Calu3 (cell line): ENCODE data around the gene CFAP20. TPM values are rescaled to one million over a fixed set of nuclear protein-coding genes. Genes with fewer than 3 reads are reported as not detected.
"Not testable (repeated sequence)": the region's sequence is repeated elsewhere in the genome, so short reads cannot be mapped to it uniquely, and the experiment has no call there.

Experiments used
- BruUV-seq: library from RNA; stranded (reverse); fragments of 400-500 nt; replicated peaks from 2 replicates; lab custom pipeline; 2021; lab: Mats Ljungman, UMichigan
- CTCF ChIA-PET: fragments of 300-600 bp; sonication (Branson Sonifier 250); formaldehyde crosslinking; loops from one replicate; lab custom pipeline; 2022; ENCODE audit warnings: antibody characterized with exemption; lab: Charles Lee
- DNase-seq: peaks from one replicate; pipeline ENCODE4 v3.0.0; 2022
- H3K27ac Mint-ChIP-seq: one replicate; pipeline ENCODE4 v1.8.0; 2022; ENCODE audit warnings: mixed read lengths; ENCODE audit not compliant: unreplicated experiment
- H3K27me3 Mint-ChIP-seq: one replicate; pipeline ENCODE4 v1.8.0; 2022; ENCODE audit warnings: mixed read lengths; ENCODE audit not compliant: unreplicated experiment
- H3K36me3 Mint-ChIP-seq: one replicate; pipeline ENCODE4 v1.8.0; 2022; ENCODE audit warnings: mild to moderate bottlenecking, moderate library complexity, mixed read lengths; ENCODE audit not compliant: insufficient read depth, unreplicated experiment
- H3K4me1 Mint-ChIP-seq: one replicate; pipeline ENCODE4 v1.8.0; 2022; ENCODE audit warnings: mild to moderate bottlenecking, low read depth, mixed read lengths; ENCODE audit not compliant: unreplicated experiment
- H3K4me3 Mint-ChIP-seq: one replicate; pipeline ENCODE4 v1.8.0; 2022; ENCODE audit warnings: mild to moderate bottlenecking, low read depth, moderate library complexity, mixed read lengths; ENCODE audit not compliant: unreplicated experiment
- H3K9me3 Mint-ChIP-seq: one replicate; pipeline ENCODE4 v1.8.0; 2022; ENCODE audit warnings: low read depth, mixed read lengths; ENCODE audit not compliant: unreplicated experiment
- CTCF ChIP-seq: fragments of 200-600 bp; IDR thresholded peaks from one replicate; pipeline ENCODE4 v1.8.0; 2022; ENCODE audit warnings: antibody characterized with exemption; ENCODE audit not compliant: unreplicated experiment
- intact Hi-C: fragments of 100-400 bp; cut with micrococcal nuclease; formaldehyde crosslinking; loops from one replicate; pipeline ENCODE4 v1.10.0; 2022; ENCODE audit not compliant: unreplicated experiment
- total RNA-seq: library from RNA; stranded (reverse); gene quantifications from 2 replicates; pipeline ENCODE4 v1.2.3, GENCODE V29; 2022

CFAP20 gene
- total RNA-seq, 1 experiment from 2014 or later: 63.8 TPM

- CTCF ChIA-PET: no interaction called here
- no peaks in the 10 kb centered on the region for H3K36me3 Mint-ChIP-seq
- no TSS peak for BruUV-seq
- H3K4me3 Mint-ChIP-seq: no peak overlapping the region
- no peak for TF ChIP-seq CTCF
- H3K27ac Mint-ChIP-seq: no peak overlapping the region
- peaks cover 17% of the 10 kb centered on the region for H3K4me1 Mint-ChIP-seq
- DNase-seq: no peak
- no peaks in the 10 kb centered on the region for H3K9me3 Mint-ChIP-seq
- H3K27me3 Mint-ChIP-seq: peaks cover 62% of the 10 kb centered on the region
- intact Hi-C loops: no loop called here
Observed at GRCh38 chr16:58094791-58095574, 34.2 kb downstream of the CFAP20 start.

GRCh38 chr16:58094026-58094425 is 35.2 kb downstream of the CFAP20 start:
- intact Hi-C loops: no loop called here
- H3K27me3 Mint-ChIP-seq: peaks cover 53% of the 10 kb centered on the region
- DNase-seq: no peak
- peaks cover 17% of the 10 kb centered on the region for H3K4me1 Mint-ChIP-seq
- H3K27ac Mint-ChIP-seq: no peak overlapping the region
- no peak overlapping the region for H3K4me3 Mint-ChIP-seq
- BruUV-seq: no TSS peak
- H3K9me3 Mint-ChIP-seq: no peaks in the 10 kb centered on the region
- CTCF ChIA-PET: no interaction called here
- H3K36me3 Mint-ChIP-seq: no peaks in the 10 kb centered on the region
- no peak for TF ChIP-seq CTCF

- intact Hi-C loops, H3K9me3 Mint-ChIP-seq, DNase-seq, H3K27ac Mint-ChIP-seq, BruUV-seq, CTCF ChIA-PET, H3K4me3 Mint-ChIP-seq, H3K36me3 Mint-ChIP-seq, H3K4me1 Mint-ChIP-seq: not testable (repeated sequence)
- peaks cover 38% of the 10 kb centered on the region for H3K27me3 Mint-ChIP-seq
Observed at GRCh38 chr16:58090396-58090795, 38.8 kb downstream of the CFAP20 start.

GRCh38 chr16:58088091-58088490 is 41.1 kb downstream of the CFAP20 start:
- no peaks in the 10 kb centered on the region for H3K36me3 Mint-ChIP-seq
- BruUV-seq: no TSS peak

More at GRCh38 chr16:58088091-58088490, 41.1 kb downstream of the CFAP20 start:
- DNase-seq: no peak
- intact Hi-C loops: no loop called here
- Mint-ChIP-seq H3K27me3 (peaks cover 15% of the 10 kb centered on the region), H3K4me3 (no peak overlapping the region), H3K4me1 (no peaks in the 10 kb centered on the region), H3K9me3 (no peaks in the 10 kb centered on the region), H3K27ac (no peak overlapping the region)
- no peak for TF ChIP-seq CTCF
- CTCF ChIA-PET: no interaction called here
